Esophagus squamous epithelium (tissue), 4 donors: ENCODE data around the gene SPACDR.

ENCODE experiments used
- CTCF ChIP-seq, 6 experiments: fragments of 450-650 bp in 4 of 6; fragments of 200-600 bp in 2 of 6; sonication (generic) in 2 of 6; IDR thresholded peaks; one replicate each; pipeline ENCODE4 v1.5.1; 2016 to 2019; ENCODE audit warnings: antibody characterized with exemption in 6 of 6, mild to moderate bottlenecking in 4 of 6, moderate library complexity in 4 of 6
- POLR2A ChIP-seq, 4 donors: fragments of 450-650 bp; IDR thresholded peaks; one replicate each; pipeline ENCODE4 v1.6.1; 2017; ENCODE audit warnings: antibody characterized with exemption in 4 of 4, mild to moderate bottlenecking in 4 of 4, moderate library complexity in 3 of 4

GRCh38 chr7:100504887-100505611 lies 41.0 kb upstream of the SPACDR start:
- TF ChIP-seq CTCF (IDR thresholded peaks at IDR 0.05) = no peak
- no peak for TF ChIP-seq POLR2A (IDR thresholded peaks at IDR 0.05)
